ENCODE data around the gene SDCBP2.

Gene SDCBP2

DNA sequence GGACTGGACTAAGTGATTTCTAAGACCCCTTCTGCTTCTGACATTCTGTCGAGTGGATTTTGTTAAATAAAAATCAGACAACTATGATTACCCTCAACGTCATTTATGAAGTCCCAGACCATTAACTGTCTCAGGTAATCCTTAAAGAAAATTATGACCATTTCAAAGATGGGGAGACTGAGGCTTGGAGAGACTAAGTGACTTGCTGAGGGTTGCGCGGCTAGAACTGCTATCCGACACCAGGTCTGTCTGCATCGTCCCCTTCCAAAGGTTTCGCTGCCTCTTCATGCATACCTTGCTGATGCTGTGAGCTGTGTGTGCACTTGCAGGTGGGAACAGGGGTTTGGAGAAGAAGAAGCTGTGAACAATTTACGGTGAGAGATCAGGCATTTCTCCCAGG lies 59.7 kb downstream of the SDCBP2 start:
- DNase-seq = no peak

DNA sequence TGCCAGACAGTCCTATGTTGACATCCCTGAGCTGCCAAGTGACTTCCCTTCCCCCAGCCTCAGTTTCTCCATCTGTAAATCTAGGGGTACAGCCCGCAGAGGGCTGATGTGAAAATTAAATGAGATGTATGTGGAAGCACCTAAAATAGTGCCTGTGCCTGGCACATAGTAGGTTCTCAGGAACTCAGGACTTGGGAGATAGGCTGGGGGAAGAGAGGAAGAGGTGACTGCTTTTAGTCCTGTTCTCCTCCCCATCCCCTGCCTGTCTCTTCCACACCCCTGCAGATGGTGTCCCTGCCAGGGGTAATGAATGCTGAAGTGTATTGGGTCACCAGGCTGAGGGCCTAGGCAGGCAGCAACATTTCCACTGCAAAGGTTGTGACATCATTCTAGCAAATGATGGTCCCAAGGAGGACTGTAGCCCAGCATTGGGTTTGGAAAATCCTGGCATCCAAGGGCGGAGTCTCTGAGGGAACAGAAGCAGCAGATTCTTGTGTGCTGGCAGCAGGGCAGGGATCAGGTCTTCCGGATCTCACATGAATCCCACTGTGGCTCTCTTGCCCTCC lies 61.0 kb downstream of the SDCBP2 start:
- DNase-seq = no peak

- no peak for DNase-seq
Measured at GRCh38 chr20:1267161-1267560, 61.8 kb downstream of the SDCBP2 start.

GRCh38 chr20:1266167-1266973 lies 62.6 kb downstream of the SDCBP2 start, which contains the start of gene SNPH:
Gene SNPH, plus strand, starts transcription at chr20:1266294. Its CDS starts 29,946 bp downstream, at chr20:1296240.
- DNase-seq = peak; percentile 80

GRCh38 chr20:1265916-1266166 lies 63.1 kb downstream of the SDCBP2 start:
- DNase-seq = no peak

GRCh38 chr20:1265226-1265915 lies 63.6 kb downstream of the SDCBP2 start:
- no peak for DNase-seq

GRCh38 chr20:1264727-1265126 lies 64.2 kb downstream of the SDCBP2 start:
- DNase-seq = no peak

GRCh38 chr20:1263853-1264252 lies 65.1 kb downstream of the SDCBP2 start:
- DNase-seq = no peak
